ENCODE data around the gene MYO1E.

MYO1E gene

DNA sequence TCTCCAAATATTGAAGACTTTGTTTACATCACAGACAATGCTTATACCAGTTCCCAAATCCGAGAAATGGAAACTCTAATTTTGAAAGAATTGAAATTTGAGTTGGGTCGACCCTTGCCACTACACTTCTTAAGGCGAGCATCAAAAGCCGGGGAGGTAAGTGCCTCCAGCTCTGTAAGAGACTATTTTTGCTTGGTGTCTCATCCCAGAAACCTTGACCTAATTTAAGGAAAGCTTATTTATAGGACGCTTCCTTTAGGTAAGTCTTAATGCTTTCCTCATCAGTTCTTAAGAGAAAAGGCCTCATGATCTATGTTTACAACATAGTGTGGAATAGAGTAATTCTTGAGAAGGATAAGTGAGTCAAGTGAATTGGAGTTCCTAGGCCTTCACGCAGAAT, 255.9 kb downstream of the MYO1E start:
- no peak for DNase-seq (ENCODE audit: insufficient read length, low spot score)
- TF ChIP-seq POLR2A (IDR thresholded peaks at IDR 0.05; ENCODE audit: low read depth, low read length): no peak
- no peak for FAIRE-seq

DNA sequence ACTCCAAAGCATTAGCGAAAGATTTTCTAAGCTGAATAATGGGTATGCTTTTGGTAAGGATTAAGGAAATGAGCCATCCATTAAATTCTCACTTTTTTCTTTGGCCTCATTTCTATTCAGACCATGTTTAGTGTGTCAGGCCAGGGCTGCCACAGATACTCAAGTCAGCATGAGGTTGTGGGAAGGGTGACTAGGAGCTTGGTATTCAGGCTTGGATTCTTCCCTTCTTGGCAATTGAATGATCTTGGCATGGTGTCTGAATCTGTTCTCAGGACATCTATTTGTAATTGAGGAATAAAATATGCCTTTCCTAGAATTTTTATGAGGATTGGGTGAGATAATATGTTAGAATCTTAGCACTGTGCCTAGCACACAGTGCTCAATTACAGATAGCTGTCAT, 256.5 kb downstream of the MYO1E start:
- TF ChIP-seq POLR2A (IDR thresholded peaks at IDR 0.05; ENCODE audit: low read depth, low read length): no peak
- DNase-seq (ENCODE audit: insufficient read length, low spot score) (no peak), FAIRE-seq (no peak)

DNA sequence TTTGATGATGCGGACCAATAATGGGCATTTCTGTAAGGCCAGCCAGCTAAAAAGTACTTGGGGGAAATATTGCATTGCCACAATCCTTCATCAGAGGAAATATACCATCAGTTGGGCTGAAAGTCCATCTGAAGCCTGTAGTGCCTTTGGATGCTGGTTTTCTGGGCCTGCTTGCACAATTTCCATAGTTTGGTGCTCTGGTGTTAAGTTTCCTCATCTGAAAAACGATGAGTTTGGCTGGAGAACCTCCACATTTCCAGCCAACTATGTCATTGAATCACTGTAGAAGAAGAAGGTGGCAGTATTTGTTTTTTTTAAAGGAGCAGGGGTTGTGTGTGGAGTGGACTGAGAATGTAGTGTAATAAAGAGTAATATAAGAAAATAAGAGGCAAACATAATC, 257.6 kb downstream of the MYO1E start:
- DNase-seq (ENCODE audit: insufficient read length, low spot score) (no peak), FAIRE-seq (no peak)
- TF ChIP-seq POLR2A (IDR thresholded peaks at IDR 0.05; ENCODE audit: low read depth, low read length): no peak

DNA sequence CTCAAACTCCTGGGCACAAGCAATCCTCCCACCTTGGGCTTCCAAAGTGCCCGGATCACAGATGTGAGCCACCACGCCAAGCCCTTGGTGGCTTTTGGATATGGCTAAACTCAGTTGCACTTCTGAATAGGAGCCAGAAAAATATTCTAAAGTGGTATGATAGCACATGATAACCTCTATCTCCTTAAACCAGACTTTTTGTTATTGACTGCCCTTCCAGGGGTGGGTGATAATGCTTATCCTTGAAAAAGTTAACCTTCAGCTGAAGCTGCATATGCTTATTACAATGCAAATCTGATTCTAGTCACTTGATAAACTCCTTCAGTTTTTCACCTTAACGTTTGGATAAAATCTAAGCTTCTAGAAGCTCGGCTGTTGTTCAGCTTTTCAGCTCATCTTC, 261.4 kb downstream of the MYO1E start:
- no peak for DNase-seq (ENCODE audit: insufficient read length, low spot score)
- no peak for FAIRE-seq
- TF ChIP-seq POLR2A (IDR thresholded peaks at IDR 0.05; ENCODE audit: low read depth, low read length): no peak

DNA sequence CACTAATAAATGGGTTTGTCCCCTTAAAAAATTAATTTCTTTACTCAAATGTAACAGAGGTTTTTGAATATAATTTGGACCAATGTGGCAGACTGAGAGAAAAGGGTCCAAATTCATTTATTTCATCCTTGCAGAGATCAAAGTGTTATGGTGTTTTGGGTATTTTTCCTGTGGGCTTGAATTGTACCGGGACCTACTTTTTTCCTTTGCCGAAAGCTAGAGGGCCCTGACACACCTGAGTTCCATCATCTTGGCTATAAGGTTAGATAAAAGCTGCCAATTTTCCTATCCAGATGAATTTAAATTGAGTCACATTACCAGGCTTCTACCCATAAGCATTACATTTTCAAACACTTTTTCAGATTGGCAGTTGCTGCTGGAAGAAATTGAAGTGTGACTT, 266.8 kb downstream of the MYO1E start:
- TF ChIP-seq POLR2A (IDR thresholded peaks at IDR 0.05; ENCODE audit: low read depth, low read length): no peak
- DNase-seq (ENCODE audit: insufficient read length, low spot score) (no peak), FAIRE-seq (no peak)

DNA sequence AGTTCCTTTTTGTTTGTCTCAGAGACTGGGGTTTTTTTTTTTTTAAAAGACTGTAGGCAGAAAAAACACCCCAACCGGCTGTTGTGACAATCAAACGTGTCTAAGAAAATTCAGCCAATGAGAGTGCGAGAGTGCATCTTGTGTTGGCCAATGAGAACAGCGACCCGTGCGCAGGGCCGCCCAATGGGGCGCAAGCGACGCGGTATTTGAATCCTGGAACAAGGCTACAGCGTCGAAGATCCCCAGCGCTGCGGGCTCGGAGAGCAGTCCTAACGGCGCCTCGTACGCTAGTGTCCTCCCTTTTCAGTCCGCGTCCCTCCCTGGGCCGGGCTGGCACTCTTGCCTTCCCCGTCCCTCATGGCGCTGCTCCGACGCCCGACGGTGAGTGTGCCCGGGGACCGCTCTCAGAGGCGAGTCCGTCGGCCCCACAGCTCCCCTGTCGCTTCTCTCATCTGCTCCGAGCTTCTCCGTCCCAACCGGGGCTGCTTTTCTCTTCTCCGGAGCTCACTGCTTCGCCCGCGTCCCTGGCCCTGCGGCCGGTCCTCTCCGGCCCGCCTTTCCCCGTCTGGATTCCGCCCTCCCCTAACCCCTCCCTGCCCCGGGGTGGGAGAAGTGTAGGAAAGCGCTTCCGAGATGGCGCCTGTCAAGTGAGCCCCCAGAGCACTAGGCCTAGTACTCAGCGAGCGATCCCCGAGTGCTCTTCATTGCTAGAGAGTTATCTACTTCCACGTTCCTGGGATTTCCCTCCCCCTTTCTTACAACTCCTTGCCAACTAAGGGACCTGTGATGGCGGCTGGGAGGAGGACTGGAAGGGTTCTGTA, 267.5 kb downstream of the MYO1E start, which contains the start of gene CCNB2:
Gene CCNB2, plus strand, starts transcription at position 235 of the 821 bp plus-strand sequence. Its CDS starts 123 bp downstream, at position 358.
- no peak for FAIRE-seq
- DNase-seq (ENCODE audit: insufficient read length, low spot score): peak; percentile 68
- peak; percentile 95 for TF ChIP-seq POLR2A (IDR thresholded peaks at IDR 0.05; ENCODE audit: low read depth, low read length)

DNA sequence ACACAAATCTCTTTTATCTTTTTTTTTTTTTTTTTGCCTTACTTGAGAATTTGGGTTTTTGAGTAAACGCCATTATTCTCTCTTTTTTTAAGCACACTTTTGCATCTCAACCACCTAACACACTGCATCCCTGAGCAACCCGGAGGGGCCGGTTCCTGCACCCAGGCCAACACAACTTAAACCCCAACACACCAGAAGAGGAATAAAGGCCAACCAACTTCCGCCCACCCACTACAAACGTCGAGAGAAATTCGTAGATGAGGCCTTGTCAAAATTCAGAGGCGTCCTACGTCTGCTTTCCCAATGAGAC, 268.1 kb downstream of the MYO1E start:
- no peak for FAIRE-seq
- TF ChIP-seq POLR2A (IDR thresholded peaks at IDR 0.05; ENCODE audit: low read depth, low read length): no peak
- no peak for DNase-seq (ENCODE audit: insufficient read length, low spot score)

DNA sequence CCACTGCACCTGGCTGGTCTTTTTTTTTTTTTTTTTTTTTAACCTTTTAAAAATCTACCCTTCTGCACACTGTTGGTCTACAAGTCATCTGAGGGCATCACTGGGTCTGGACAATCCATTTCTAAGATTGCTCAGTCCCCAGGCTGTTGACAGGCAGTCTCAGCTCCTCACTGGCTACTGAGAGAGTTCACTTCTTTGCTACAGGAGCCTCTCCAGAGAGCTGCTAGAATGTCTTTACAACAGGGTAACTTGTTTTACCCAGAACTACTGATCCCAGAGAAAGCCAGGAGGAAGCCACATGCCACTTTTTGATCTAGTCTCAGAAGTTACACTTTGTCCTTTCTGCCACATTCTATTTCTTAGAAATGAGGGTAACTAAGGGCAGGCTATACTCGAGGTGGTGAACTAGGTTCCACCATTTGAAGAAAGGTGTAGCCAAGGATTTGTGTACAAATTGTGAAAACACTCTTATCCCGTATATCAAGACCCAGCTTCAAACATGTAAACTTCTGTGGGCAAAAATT, 273.4 kb downstream of the MYO1E start:
- DNase-seq (ENCODE audit: insufficient read length, low spot score) (no peak), FAIRE-seq (no peak)
- no peak for TF ChIP-seq POLR2A (IDR thresholded peaks at IDR 0.05; ENCODE audit: low read depth, low read length)

DNA sequence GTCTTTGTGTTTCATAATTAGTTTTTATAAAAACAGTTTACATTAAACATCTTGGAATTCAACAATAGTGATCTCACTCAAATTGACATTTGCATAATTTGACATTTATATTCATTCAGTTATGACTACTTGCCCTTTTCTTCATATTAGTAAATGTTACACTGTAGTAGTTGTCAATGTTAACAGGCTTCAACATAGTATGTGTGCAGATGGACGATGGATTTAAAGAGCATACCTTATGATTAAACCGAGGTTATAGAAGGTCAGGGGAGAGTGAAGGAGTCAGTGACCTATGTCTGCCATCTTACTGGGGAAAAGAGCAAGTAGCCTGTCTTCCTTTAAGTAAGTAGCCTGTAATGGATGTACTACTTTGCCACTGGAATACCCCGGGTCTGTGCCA, 276.2 kb downstream of the MYO1E start:
- no peak for TF ChIP-seq POLR2A (IDR thresholded peaks at IDR 0.05; ENCODE audit: low read depth, low read length)
- FAIRE-seq (no peak), DNase-seq (ENCODE audit: insufficient read length, low spot score) (no peak)

DNA sequence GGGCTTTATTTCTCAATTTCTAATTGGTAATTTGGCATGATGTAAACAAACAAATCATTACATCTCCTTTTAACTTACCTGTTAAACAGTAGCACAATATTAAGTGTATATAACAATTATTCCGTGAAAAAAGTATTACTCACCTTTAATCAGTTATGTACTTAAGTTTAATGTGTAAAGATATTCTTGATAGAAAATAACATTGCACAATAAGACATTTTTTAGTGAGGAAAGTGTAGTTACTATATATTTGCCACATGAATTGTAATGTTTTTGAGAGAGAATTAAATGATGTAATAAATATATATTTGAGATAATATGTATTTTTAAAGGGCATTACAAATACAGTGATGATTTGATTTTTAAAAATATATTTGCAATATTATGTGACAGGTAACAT, 278.6 kb downstream of the MYO1E start:
- DNase-seq (ENCODE audit: insufficient read length, low spot score): no peak
- FAIRE-seq: no peak
- no peak for TF ChIP-seq POLR2A (IDR thresholded peaks at IDR 0.05; ENCODE audit: low read depth, low read length)

DNA sequence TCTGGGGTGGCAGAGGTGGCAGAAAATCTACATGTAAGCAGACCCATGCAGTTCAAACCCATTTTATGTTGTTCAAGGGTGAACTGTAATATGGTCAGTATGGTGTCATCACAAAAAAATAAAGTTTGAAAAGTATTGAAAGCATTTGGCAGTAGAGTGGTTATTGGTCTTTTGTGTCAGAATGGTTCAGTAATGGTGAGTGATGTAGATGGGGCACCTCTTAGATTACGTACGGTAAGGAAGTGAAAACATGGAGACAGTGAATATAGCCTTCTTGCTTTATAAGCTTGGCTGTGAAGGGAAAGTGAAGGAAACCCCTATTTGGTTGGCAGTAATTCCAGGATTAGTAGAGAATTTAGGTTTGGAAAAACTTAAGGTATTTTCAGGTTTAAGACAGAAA, 284.9 kb downstream of the MYO1E start:
- no peak for TF ChIP-seq POLR2A (IDR thresholded peaks at IDR 0.05; ENCODE audit: low read depth, low read length)
- FAIRE-seq: no peak
- DNase-seq (ENCODE audit: insufficient read length, low spot score): no peak
